HT1080 (cell line): Measurements from ENCODE around the gene UQCC2. TPM values are rescaled to one million over a fixed set of nuclear protein-coding genes. Genes with fewer than 3 reads are reported as not detected.

Experiments used
- DNase-seq: peaks from one replicate; pipeline ENCODE4 v3.0.0-alpha.2; 2015; ENCODE audit warnings: low read depth
- total RNA-seq: library from RNA; depleted of rRNA; stranded (reverse); fragments of >200 nt; shearing (Covaris generic); gene quantifications from 2 replicates; pipeline ENCODE4 v1.2.3, GENCODE V29; 2014

Gene UQCC2
- total RNA-seq, 1 experiment from 2014 or later, result 29.8 TPM

DNA sequence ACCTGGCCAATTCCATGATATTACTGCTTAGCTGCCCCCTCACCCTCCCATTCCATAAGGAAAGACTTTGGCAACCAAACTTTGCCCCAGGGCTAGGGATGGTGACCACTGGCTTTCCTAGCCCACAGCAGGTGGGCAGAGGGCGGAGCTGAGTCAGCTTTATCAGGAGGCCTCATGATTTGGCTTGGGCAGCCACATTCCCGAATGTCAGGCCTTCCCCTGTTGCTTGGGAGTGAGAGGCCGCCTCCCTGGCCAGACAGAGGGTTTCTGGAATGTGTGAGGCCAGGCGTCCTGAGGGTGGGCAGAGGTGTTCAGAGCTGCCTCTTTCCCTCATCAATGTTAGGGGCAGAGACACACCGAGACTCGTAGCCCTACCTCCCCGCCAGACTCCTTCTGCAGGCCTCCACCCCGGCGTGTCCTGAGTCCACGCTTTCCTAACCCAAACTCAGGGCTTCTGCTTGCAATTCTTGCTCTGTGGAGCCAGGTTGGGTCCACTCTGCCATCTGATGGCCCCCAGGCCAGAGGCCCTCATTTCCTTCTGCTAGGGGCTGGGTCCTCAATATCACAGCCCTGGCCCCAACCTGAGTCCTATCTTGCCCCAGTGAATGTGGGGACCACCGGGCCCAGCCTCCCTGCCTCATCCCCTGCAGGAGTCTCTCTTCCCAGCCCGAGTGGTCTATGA, 19.3 kb downstream of the UQCC2 start:
- peak; percentile 18 for DNase-seq

DNA sequence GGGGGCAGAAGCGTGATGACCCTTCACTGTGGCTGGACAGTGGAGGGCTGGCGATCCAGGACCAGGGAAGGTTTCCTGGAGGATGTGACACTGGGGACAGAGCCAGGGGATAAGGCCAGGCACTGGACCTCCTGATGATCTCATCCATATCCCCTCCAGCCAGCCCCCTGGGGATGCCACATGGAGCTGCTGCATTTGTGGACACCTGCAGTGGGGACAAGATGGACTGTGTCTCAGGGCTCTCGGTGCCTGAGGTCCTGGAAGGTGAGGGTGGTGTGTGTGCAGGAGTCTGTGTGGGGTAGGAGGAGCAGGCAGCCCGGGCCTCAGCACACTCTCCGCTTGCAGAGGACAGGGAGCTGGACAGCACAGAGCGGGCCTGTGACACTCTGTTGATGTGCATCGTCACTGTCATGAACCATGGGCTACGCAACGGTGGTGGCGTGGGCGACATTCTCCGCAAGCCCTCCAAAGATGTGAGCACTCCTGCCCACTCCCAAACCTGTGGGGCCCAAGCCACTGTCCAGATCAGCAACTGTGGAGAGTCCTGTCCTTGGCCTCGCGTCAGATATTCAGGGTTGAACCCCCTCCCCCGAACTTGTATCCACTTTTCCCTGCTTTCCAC, 19.9 kb downstream of the UQCC2 start:
- no peak for DNase-seq

DNA sequence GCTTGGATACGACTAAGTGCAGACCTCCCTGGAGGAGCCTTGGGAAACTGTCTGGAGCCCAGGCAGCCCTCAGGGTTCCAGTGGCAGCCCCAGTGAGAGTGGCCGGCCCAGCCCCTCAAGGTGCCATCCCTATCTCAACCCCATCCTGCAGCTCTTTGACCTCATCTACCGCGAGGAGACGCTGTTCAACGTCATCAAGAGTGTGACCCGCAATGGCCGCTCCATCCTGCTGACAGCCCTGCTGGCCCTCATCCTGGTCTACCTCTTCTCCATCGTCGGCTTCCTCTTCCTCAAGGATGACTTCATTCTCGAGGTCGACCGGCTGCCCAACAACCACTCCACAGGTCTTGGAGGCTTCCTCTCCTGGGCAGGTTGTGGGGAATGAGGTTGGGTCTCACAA, 20.7 kb downstream of the UQCC2 start:
- no peak for DNase-seq

DNA sequence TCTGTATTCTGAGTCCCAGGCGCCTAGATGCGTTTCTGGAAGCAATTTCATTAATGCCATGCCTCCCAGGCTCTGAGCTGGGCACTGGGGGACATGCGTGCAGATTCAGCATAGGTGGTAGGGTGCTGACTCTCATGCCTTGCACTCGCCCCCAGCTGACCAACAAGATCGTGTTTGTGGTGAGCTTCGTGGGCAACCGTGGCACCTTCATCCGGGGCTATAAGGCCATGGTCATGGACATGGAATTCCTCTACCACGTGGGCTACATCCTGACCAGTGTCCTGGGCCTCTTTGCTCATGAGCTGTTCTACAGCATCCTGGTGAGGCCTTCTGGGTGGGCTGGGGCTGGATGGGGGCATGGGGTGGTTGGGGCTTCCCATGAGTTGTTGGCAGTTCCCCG, 21.6 kb downstream of the UQCC2 start:
- DNase-seq, result no peak

DNA sequence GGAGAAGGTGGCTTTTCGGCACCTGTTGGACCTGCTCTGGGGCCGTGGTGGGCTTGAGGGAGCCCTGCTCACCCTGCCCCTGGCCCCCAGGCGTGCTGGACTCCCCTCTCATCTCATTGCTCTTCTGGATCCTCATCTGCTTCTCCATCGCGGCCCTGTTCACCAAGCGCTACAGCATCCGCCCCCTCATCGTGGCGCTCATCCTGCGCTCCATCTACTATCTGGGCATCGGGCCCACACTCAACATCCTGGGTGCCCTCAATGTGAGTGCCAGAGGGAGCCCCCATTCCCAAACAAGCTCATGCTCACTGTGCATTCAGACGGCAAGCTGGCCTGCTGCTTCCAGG, 22.4 kb downstream of the UQCC2 start:
- no peak for DNase-seq

DNA sequence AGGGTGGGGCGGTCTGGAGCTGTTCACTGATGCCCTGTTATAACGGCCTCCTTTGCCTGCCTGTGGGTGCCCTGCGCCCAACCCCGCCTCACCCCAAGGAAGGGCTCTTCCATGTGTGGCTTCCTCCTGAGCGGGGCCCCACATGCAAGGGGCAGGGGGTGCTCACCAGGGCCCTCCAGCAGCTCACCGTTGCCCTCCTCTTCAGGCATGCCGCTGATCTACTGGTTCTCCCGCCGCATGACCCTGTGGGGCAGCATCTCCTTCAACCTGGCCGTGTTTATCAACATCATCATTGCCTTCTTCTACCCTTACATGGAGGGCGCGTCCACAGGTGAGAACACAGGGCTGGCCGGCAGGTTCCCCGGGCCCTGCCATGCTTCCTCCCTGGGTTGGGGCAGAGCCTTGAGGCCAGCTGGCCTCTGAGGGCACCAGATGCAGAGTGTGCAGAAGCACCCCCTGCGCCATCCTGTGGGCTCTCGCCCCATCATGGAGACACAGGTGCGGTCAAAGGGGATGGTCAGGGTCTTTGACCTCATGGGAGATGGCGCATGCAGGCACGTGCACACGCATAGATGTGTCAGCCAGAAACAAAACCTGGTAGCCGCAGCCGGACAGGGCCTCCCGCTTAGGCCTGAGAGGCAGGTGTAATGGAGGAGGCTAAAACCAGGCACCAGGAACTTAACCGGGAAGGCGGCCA, 22.9 kb downstream of the UQCC2 start:
- no peak for DNase-seq

DNA sequence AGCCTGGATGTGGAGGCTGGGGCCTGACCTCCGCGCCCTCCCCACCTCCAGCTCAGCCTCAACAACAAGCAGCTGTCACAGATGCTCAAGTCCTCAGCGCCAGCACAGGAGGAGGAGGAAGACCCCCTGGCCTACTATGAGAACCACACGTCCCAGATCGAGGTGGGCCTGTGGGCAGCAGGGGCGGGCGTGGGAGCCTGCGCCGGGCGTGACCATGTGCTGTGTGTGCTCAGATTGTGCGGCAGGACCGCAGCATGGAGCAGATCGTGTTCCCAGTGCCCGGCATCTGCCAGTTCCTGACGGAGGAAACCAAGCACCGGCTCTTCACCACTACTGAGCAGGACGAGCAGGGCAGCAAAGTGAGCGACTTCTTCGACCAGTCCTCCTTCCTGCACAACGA, 23.5 kb downstream of the UQCC2 start:
- no peak for DNase-seq

DNA sequence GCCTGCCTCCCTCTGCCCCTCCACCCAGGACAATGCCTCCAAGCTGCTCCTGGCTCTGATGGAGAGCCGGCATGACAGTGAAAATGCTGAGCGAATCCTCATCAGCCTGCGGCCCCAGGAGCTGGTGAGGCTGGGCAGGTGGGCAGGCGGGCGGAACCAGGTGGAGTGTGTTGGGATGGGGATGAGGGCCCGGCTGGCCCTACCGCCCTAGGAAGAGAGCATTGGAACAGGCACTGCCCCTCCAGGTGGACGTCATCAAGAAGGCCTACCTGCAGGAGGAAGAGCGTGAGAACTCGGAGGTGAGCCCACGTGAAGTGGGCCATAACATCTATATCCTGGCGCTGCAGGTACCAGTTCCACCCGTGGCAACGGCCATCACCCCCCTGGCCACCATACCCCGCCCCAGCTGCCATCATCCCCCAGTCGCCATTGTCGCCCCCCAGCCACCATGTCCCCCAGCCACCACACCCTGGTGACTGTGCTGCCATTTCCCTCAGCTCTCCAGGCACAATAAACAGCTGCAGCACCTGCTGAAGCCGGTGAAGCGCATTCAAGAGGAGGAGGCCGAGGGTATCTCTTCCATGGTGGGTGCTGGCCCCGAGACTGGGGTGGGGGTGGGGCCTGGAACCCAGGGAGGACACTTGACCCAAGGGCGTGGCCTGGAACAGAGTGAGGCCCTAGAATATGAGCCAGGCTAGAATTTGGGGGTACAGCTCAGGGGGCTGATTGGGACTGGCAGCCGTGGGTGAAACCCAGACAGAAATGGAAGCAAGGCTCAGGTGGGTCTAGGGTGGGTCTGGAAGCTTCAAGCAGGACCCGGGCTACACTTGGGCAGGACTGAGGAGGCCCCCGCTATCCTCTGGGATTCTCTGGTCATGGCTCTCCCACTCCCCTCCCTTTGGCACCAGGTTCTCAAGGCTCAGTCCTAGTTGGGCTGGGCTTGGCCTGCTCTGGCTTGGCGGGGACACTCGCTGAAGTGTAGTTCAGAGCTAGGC, 24.2 kb downstream of the UQCC2 start:
- DNase-seq, result no peak

DNA sequence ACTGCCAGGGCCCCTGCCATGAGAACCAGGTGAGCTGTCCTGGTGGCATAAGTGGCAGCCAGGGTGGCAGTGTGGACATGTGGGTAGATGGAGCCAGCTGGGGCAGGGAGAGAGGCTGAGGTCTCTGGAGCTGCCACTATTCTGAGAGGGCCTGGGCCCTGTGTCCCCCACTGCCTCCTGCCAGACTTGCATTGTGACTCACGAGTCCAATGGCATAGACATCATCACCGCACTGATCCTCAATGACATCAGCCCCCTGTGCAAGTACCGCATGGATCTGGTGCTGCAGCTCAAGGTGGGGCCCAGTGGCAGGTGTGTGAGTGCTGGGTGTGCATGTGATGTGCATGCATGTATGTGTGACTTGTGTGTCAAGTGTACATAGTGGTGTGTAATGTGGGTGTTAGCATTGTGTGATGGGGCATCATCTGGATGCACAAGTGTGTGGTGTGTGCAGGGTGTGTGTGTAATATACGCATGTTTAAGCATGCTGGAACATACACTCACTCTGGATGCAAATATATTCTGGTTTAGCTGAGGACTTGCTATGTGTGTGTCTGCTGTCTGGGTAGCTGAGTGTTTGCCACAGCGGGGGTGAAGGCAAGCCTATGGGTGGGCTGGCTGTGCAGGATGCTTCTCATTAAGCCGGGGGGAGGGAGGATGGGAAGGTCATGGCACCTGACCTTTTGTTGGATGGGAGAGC, 25.1 kb downstream of the UQCC2 start:
- no peak for DNase-seq

DNA sequence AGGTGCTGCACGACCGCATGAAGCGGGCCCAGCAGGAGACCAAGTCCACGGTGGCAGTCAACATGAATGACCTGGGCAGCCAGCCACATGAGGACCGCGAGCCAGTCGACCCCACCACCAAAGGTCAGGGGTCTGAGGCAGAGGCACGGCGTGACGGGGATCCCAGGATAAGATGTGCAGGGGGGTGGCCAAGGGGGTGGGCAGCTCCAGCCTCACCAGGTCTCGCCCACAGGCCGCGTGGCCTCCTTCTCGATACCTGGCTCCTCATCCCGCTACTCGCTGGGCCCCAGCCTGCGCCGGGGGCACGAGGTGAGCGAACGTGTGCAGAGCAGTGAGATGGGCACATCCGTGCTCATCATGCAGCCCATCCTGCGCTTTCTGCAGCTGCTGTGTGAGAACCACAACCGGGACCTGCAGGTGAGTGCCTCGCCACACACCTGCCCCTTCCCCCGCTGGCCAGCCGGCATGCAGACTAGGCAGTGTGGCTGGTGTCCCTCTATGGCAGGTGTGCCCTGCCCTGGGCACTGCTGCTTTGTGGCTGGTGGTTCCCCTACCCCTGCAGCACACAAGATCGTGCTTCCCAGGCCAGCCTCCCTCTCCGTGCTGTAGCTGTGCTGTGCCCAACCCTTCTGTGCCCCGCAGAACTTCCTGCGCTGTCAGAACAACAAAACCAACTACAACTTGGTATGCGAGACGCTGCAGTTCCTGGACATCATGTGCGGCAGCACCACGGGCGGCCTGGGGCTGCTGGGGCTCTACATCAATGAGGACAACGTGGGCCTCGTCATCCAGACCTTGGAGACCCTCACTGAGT, 25.9 kb downstream of the UQCC2 start:
- DNase-seq, result no peak

DNA sequence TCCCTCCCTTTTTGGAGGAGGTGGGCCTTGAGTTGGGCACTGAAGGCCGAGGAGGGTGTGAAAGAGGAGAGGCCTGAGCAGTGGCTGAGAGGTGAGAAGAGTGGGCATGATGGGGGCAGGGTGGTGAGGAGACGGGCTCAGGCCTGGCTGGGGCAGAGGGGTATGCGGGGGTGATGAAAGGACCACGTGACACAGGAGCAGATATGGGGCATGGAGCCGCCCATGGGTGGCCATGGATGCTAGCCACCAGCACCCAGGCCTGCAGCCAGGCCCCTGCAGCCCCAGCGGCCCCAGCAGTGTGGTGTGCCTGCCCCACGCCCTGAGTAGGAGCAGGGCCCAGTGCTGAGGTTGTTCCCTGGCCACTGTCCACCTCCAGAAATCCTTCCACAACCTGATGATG, 26.5 kb downstream of the UQCC2 start:
- DNase-seq, result no peak

DNA sequence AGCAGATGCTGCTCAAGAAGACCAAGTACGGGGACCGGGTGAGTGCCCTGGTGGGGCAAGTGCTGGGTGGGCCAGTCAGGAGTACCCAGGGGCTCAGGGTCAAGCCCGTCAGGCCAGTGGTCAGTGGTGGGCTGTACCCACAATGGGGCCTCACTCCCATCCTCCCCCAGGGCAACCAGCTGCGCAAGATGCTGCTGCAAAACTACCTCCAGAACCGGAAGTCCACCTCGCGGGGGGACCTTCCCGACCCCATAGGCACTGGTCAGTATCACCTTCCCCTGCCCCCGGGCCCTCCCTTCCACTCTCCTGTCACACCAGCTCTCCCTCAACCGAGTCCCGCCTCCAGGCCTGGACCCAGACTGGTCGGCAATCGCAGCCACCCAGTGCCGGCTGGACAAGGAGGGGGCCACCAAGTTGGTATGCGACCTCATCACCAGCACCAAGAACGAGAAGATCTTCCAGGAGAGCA, 27.0 kb downstream of the UQCC2 start:
- no peak for DNase-seq

DNA sequence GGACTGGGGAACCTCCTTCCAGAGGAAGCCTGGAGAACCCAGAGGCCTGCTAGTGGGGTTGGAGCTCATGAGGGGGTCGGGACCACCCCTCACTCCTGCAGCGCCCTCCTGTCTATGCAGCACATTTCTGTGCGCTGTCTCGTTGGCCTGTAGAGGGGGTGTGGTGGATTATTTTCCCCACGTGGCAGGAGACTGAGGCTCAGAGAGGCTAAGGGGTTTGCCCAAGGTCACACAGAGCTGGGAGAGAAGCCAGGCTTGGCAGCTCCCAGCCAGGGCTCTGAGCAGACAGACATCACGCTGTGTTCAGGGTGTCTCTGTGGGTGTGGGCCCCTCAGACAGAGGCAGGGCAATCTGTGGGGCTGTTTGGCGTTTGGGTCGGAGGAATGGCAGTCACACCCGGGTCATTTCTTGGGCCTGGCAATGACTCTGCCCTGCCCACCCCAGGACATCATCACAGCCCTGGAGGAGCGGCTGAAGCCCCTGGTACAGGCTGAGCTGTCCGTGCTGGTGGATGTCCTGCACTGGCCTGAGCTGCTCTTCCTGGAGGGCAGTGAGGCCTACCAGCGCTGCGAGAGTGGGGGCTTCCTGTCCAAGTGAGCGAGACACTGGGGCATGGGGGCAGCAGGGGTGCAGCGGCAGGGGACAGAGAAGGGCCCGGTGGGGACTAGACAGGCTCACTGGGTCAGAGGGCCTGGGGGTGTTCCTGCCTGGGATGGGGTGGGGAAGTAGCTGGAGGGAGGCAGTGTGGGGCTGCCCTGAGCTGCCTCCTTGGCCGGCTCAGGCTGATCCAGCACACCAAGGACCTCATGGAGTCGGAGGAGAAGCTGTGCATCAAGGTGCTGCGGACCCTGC, 27.7 kb downstream of the UQCC2 start:
- DNase-seq, result no peak

DNA sequence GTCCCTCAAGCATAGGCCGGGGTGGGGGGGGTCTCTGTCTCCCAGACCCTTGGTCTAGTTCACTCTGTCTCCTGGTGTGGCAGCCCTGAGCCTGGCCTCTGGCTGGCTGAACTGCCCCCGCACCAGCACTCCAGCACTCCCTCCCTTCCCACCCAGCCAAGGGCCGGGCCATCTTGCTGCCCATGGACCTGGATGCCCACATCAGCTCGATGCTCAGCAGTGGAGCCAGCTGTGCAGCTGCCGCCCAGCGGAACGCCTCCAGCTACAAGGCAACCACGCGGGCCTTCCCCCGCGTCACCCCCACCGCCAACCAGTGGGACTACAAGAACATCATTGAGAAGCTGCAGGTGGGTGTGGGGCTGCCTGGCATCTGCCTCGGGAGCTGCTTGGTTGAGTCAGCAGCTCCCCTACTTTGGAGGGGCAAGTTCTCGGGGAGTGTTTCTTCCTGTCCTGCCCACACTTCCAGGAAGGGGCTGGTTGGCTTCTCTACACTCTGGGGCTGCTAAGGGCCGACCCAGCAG, 28.4 kb downstream of the UQCC2 start:
- DNase-seq, result peak; percentile 18

DNA sequence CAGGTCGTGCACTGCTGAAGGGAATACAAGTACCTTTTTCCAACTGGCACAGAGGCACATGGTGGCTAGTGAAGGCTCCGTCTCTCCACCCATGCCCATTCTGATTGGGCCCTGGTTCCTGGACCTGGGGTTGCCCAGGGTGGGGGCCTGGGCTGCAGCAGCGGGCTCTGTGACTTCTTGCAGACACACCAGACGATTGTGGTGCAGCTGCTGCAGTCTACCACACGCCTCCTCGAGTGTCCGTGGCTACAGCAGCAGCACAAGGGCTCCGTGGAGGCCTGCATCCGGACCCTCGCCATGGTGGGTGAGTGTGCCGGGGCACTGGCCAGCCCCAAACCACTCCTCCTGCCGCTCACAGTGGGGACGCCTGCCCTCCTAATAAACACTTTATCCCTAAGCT, 29.2 kb downstream of the UQCC2 start:
- no peak for DNase-seq

DNA sequence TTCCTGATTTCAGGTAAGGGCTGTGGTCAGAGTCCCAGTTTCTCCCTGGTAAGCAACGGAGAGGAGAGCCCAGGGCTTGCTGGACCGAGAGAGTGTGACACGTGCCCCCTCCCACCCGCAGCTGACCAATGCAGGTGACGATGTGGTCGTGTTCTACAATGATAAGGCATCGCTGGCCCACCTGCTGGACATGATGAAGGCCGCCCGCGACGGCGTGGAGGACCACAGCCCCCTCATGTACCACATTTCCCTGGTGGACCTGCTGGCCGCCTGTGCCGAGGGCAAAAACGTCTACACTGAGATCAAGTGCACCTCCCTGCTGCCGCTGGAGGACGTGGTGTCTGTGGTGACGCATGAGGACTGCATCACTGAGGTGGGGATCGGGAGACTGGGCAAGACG, 31.7 kb downstream of the UQCC2 start:
- no peak for DNase-seq

DNA sequence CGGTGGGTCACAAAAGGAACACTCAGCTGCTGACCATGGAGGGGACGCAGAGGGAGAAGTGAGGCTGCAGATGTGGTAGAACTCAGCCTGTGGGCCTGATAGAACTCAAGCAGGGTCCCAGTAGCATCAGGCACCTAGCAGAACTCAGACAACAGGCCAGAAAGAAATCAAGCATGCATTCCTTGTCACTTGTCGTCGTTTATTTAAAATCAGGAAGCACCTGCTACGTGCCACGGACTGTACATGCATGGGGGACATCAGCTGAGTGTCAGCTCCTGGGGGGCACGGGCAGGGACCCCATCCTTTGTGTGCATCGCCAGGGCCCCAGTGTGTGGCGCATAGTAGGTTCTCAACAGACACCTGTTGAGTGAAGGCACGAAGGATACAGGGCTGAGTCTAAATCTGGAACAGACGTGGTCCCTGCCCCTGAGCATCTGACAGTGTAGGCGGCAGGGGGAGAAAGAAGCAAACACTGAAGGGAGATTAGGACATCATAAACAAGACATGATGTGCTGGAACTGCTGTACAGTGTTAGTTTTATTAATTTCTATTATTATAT, 32.5 kb downstream of the UQCC2 start:
- no peak for DNase-seq

DNA sequence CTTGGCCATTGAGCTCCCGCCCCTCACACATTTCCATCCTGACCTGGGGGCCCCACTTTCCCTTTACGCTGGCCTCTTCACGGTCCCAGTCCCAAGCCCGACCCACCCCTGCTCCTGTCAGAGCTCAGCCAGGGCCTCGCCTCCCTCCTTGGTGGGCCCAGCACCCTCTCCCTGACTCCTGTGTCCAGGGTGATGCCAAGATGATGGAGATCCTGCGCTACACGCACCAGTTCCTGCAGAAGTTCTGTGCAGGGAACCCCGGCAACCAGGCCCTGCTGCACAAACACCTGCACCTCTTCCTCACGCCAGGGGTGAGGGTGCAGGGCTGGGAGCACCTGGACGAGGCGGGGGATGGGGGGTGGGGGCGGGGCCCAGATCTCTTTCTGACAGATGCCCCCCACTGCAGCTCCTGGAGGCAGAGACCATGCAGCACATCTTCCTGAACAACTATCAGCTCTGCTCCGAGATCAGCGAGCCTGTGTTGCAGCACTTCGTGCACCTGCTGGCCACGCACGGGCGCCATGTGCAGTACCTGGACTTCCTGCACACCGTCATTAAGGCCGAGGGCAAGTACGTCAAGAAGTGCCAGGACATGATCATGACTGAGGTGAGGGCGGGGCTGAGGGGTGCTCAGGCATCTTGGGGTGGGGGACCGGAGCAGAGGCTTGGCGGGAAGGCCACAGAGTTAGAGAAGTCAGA, 33.1 kb downstream of the UQCC2 start:
- DNase-seq, result no peak
